Hematopoietic multipotent progenitor cell treated with erythropoietin and hydrocortisone succinate and interleukin-3 and kit ligand, for 17 days (in vitro differentiated cells): ENCODE results near the gene MED1.
A peak's percentile ranks its signal among the peaks of the same experiment; 100 is the strongest.
"Not testable (repeated sequence)": the region's sequence is repeated elsewhere in the genome, so short reads cannot be mapped to it uniquely, and the experiment has no call there.

ENCODE experiments used
- DNase-seq: peaks from one replicate; pipeline ENCODE4 v3.0.0-alpha.2; 2015; ENCODE audit warnings: low spot score

MED1 gene, protein sequence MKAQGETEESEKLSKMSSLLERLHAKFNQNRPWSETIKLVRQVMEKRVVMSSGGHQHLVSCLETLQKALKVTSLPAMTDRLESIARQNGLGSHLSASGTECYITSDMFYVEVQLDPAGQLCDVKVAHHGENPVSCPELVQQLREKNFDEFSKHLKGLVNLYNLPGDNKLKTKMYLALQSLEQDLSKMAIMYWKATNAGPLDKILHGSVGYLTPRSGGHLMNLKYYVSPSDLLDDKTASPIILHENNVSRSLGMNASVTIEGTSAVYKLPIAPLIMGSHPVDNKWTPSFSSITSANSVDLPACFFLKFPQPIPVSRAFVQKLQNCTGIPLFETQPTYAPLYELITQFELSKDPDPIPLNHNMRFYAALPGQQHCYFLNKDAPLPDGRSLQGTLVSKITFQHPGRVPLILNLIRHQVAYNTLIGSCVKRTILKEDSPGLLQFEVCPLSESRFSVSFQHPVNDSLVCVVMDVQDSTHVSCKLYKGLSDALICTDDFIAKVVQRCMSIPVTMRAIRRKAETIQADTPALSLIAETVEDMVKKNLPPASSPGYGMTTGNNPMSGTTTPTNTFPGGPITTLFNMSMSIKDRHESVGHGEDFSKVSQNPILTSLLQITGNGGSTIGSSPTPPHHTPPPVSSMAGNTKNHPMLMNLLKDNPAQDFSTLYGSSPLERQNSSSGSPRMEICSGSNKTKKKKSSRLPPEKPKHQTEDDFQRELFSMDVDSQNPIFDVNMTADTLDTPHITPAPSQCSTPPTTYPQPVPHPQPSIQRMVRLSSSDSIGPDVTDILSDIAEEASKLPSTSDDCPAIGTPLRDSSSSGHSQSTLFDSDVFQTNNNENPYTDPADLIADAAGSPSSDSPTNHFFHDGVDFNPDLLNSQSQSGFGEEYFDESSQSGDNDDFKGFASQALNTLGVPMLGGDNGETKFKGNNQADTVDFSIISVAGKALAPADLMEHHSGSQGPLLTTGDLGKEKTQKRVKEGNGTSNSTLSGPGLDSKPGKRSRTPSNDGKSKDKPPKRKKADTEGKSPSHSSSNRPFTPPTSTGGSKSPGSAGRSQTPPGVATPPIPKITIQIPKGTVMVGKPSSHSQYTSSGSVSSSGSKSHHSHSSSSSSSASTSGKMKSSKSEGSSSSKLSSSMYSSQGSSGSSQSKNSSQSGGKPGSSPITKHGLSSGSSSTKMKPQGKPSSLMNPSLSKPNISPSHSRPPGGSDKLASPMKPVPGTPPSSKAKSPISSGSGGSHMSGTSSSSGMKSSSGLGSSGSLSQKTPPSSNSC (N-terminal part only)

GRCh38 chr17:39450847-39451581 lies at the start of gene MED1:
TSS of gene MED1 (minus strand) at chr17:39451263. CDS start at chr17:39451062, 201 bp downstream.
- DNase-seq = peak; percentile 97

DNA sequence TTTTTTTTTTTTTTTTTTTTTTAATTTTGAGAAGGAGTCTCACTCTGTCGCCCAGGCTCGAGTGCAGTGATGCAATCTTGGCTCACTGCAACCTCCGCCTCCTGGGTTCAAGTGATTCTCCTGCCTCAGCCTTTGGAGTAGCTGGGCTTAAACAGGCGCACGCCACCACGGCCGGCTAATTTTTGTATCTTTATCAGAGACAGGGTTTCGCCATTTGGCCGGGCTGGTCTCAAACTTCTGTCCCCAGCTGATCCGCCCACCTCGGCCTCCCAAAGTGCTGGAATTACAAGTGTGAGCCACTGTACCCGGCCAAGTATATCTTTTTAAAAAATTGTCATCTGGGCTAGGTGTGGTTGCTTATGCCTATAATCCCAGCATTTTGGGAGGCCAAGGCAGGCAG lies 45.9 kb upstream of the MED1 start:
- not testable (repeated sequence) for DNase-seq

DNA sequence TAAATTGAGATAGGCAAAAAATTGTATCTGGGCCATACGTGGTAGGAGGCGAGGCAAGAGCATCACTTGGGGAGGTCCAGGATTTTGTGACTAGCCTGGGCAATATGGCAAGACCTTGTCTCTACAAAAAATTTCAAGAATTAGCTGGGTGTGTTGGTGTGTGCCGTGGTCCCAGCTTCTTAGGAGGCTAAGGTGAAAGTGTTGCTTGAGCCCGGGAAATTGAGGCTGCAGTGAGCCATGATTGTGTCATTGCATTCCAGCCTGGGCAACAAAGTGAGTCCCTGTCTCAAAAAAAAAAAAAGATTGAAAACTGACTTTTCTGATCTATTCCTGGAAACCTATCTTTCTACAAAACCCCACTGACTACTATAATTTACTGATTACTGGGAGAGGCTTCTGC lies 36.9 kb upstream of the MED1 start:
- DNase-seq = no peak

DNA sequence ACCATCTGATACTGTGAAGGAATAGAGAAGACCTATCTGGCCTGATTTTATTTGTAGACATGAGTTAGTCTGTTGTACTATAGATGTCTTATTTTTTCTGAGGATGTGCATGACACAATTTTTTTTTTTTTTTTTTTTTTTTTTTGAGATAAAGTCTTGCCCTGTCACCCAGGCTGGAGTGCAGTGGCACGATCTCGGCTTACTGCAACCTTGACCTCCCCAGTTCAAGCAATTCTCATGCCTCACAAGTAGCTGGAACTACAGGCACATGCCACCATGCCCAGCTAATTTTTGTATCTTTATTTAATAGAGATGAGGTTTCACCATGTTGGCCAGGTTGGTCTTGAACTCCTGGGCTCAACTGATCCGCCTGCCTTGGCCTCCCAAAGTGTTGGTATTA lies 36.4 kb upstream of the MED1 start:
- not testable (repeated sequence) for DNase-seq

DNA sequence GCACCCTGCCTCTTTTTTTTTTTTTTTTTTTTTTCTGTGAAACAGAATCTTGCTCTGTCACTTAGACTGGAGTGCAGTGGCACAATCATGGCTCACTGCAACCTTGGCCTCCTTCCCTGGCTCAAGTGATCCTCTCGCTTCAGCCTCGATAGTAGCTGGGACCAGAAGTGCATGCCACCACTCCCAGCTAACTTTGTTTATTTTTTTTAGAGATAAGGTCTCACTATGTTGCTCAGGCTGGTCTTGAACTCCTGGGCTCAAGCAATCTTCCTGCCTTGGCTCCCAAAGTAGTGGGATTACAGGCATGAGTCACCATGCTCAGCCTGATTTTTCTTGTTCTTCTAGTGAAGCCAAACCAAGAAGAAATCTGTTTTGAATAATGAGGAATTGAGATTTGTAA lies 35.2 kb upstream of the MED1 start:
- DNase-seq = no peak

- DNase-seq = no peak
These were observed 34.5 kb upstream of the MED1 start for GRCh38 chr17:39485555-39485954.

GRCh38 chr17:39484178-39484577 lies 33.1 kb upstream of the MED1 start:
- no peak for DNase-seq

GRCh38 chr17:39483506-39483905 lies 32.4 kb upstream of the MED1 start:
- no peak for DNase-seq

DNA sequence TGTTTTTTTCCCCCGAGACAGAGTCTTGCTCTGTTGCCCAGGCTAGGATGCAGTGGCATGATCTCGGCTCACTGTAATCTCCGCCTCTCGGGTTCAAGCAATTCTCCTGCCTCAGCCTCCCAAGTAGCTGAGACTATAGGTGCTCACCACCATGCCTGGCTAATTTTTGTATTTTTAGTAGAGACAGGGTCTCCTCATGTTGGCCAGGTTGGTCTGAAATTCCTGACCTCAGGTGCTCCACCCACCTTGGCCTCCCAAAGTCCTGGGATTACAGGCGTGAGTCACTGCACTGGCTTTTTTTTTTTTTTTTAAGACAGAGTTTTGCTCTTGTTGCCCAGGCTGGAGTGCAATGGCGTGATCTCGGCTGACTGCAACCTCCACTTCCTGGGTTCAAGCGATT lies 28.6 kb upstream of the MED1 start:
- not testable (repeated sequence) for DNase-seq

- no peak for DNase-seq
These were observed 22.2 kb upstream of the MED1 start for GRCh38 chr17:39473310-39473709.

- DNase-seq = not testable (repeated sequence)
These were observed 17.5 kb upstream of the MED1 start for GRCh38 chr17:39468610-39469009.

DNA sequence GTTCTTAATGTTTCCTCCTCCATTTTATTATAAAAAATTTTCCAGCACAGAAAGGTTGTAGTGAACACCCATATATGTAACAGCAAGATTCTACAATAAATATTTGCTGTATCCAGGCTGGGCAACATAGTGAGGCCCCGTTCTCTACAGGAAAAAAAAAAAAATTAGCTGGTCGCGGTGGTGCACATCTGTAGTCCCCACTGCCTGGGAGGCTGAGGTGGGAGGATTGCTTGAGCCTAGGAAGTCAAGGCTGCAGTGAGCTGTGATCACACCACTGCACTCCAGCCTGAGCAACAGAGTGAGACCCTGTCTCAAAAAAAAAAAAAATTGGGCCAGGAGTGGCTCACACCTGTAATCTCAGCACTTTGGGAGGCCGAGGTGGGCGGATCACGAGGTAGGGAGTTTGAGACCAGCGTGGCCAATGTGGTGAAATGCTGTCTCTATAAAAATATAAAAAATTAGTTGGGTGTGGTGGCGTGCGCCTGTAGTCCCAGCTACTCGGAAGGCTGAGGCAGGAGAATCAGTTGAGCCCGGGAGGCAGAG lies 13.6 kb upstream of the MED1 start:
- not testable (repeated sequence) for DNase-seq

GRCh38 chr17:39462631-39463375 lies 11.7 kb upstream of the MED1 start:
- DNase-seq = peak; percentile 51

DNA sequence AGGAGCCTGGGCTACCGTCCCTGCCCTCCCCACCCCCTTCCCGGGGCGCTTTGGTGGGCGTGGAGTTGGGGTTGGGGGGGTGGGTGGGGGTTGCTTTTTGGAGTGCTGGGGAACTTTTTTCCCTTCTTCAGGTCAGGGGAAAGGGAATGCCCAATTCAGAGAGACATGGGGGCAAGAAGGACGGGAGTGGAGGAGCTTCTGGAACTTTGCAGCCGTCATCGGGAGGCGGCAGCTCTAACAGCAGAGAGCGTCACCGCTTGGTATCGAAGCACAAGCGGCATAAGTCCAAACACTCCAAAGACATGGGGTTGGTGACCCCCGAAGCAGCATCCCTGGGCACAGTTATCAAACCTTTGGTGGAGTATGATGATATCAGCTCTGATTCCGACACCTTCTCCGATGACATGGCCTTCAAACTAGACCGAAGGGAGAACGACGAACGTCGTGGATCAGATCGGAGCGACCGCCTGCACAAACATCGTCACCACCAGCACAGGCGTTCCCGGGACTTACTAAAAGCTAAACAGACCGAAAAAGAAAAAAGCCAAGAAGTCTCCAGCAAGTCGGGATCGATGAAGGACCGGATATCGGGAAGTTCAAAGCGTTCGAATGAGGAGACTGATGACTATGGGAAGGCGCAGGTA lies 11.0 kb upstream of the MED1 start:
- peak; percentile 73 for DNase-seq

DNA sequence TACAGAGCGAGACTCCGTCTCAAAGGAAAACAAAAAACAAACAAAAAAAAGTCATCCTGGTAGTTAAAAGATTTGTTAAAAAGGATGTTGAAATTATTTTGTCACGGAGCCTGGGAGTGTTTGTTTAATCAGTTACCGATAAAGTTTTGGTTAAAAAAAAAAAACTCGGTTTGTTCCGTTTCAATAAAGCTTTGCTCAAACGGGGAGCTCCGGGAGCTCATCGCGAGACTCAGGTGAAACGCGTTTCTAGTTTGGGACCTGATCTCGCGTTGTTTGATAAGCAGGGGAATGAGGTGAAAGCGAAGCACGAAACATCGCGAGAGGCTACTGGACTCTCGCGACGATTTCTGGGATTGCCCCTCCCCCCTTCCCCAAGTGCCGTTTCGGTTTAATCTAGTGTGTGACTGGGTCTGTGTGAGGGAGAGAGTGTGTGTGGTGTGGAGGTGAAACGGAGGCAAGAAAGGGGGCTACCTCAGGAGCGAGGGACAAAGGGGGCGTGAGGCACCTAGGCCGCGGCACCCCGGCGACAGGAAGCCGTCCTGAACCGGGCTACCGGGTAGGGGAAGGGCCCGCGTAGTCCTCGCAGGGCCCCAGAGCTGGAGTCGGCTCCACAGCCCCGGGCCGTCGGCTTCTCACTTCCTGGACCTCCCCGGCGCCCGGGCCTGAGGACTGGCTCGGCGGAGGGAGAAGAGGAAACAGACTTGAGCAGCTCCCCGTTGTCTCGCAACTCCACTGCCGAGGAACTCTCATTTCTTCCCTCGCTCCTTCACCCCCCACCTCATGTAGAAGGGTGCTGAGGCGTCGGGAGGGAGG lies 10.3 kb upstream of the MED1 start, which contains the start of gene CDK12:
CDK12 (plus strand) TSS at position 374 of the 813 bp plus-strand sequence. CDS start 586 bp downstream, outside the sequence.
- DNase-seq = peak; percentile 99

- no peak for DNase-seq
These were observed 4.9 kb upstream of the MED1 start for GRCh38 chr17:39455919-39456318.

DNA sequence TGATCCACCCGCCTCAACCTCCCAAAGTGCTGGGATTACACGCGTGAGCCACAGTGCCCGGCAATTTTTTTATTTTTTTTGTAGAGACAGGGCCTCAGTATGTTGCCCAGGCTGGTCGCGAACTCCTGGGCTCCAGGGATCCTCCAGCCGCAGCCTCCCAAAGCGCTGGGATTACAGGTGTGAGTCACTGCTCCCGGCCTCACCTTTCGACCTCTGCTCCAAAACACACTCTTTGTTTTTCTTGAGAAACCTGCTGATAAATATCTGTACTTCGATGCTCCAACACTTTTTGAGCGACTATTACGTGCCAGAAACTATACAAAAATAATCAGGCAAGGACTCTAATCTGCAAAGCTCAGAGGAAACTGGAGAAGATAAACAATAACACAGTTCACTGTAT lies 1.0 kb downstream of the MED1 start:
- DNase-seq = no peak

DNA sequence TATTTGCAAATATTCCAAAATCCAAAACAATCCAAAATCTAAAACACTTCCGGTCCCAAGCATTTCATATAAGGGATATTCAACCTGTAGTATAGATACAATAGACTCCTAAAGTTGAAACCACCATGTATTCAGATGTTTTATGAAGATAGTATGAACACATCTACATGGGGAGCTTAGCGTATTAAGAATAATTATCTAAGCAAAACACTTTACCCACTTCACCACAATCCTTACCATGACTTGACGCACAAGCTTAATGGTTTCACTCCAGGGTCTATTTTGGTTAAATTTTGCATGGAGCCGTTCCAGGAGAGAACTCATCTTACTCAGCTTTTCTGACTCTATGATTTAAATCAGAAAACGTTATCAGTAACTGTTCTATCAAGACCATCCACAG lies 3.5 kb downstream of the MED1 start:
- DNase-seq = no peak

- no peak for DNase-seq
These were observed 7.7 kb downstream of the MED1 start for GRCh38 chr17:39443326-39443725.
